GM19351 (cell line): Measurements from ENCODE around the gene LGALS3BP.
"Not testable (repeated sequence)": the region's sequence is repeated elsewhere in the genome, so short reads cannot be mapped to it uniquely, and the experiment has no call there.

Source experiments
- ATAC-seq: cut with Tn5 transposase; IDR thresholded peaks from one replicate; pipeline ENCODE4 v1.9.1; 2021; ENCODE audit warnings: mild to moderate bottlenecking, moderate library complexity; ENCODE audit not compliant: unreplicated experiment

LGALS3BP gene

DNA sequence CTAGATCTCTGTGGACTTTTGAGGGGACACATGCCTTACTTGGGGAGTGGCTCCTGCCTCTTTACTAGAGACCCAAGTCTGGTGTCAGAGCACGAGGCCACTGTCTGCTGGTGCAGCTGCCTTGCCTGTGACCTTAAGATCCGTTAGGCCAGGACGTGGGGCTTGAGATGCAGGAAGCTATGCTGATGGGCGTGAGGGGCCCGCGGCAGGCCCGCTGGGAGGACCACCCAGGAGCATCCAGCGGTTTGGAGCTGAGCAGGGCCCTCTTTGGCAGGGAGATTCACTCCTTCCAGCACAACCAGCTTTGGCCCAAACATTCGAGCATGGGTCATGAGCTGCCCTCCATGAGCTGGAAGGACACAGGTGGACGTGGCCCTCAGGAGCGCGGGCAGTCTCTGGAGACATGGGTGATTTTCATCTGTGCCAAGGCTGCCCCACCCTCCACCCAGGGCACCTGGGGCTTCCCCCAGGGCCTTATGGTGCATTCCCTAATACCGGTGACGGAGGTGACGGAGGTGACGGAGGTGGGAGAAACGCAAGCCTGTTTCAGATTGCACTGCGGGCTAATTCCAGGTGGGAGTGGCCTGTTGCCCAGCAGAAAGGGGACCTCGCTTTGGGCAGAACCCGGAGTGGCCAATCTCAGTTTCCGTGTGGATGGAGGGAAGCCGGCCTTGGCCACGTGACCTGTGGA lies 12.7 kb downstream of the LGALS3BP start:
- ATAC-seq, result no peak

DNA sequence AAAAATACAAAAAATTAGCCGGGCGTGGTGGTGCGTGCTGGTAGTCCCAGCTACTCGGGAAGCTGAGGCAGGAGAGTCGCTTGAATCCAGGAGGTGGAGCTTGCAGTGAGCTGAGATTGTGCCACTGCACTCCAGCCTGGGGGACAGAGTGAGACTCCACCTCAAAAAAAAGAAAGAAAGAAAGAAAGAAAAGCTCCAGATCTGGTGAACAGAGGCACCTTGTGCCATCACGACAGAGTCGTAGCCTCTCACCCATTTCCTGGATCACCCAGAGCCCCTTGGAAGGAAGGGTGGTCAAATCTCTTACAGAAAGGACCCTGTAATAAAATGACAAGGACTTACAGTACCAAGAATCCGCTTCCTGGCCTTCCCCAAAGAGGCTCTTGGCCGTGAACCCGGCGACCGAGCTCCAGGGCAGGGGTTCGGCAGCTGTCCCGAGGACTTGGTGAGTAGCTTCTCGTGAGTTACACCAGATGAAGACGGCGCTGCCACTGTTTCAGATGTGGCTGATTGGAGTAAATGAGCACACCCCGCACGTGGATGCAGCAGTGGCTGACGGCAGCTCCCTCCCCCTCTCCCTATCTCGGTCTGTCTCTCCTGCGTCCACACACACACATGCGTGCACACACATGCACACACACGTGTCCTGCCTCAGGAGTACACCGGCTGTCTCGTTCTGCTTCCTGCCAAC lies 13.5 kb downstream of the LGALS3BP start:
- ATAC-seq, result no peak

DNA sequence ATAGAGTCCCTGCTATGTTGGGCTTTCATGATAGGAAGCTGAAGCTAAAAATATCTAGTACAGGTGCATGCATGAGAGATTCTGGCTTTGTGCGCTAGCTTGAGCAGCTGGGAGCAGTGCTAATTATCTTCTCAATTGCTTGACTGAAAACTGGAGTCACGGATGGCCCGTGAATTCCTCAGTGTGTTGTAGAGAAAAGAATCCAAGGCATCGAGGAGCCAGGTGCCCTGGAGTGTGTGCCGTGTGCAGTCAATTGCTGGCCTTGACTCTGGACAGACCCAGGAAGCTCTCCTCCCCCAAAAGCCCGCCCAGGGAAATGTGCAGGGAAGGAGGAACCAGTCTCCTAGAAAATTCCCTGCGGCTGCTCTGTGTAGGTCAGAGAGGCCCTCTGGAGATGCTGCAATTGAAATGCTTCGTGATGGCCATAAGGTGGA lies 14.2 kb downstream of the LGALS3BP start:
- ATAC-seq, result no peak

DNA sequence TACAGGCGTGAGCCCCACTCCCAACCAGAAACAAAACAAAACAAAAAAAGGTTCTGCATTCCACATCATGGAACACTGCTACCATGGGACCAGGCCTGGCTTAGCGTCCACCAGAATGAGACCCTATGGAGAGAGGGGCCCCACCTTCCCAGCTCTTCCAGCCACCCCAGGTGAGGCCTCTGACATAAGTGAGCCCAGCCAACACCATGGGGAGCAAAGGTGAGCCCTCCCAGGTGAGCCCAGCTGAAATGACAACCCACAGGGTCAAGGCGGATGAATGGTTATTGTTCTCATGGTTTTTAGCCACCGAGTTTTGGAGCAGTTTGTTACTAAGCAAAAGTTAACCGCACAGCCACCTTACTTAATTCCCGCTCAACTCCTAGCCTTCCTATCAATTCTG lies 16.3 kb downstream of the LGALS3BP start:
- ATAC-seq, result no peak

DNA sequence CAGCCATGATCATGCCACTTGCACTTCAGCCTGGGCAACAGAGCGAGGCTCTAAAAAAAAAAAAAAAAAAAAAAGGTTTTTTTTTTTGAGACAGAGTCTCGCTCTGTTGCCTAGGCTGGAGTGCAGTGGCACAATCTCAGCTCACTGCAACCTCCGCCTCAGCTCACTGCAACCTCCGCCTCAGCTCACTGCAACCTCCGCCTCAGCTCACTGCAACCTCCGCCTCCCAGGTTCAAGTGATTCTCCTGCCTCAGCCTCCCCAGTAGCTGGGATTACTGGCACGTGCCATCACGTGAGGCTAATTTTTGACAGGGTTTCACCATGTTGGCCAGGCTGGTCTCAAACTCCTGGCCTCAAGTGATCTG lies 16.8 kb downstream of the LGALS3BP start:
- ATAC-seq, result not testable (repeated sequence)

DNA sequence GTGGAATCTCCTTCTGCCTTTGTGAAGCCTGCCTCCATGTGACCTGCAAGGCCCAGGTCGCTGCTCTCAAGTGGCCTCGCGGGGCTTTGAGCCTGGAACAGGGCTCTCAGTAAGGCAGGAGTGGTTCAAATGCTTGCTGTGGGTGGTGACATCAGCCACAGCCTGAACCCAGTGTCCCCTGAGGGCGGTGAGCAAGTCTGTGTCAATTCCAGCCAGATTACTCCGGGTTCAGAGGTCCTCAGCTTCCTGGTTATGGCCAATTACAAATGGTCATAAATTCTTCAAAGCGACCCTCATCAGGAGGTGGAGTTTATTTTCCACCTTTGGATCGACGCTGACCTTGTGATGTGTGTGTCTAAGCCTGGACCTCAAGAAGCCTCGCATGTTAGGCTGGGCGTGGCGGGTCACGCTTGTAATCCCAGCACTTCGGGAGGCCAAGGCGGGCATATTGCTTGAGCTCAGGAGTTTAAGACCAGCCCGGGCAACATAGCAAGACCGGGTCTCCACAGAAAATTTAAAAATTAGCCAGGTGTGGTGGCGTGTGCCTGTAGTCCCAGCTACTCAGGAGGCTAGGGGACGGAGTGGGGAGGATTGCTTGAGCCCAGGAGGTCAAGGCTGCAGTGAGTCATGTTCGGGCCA lies 17.3 kb downstream of the LGALS3BP start:
- ATAC-seq, result no peak

DNA sequence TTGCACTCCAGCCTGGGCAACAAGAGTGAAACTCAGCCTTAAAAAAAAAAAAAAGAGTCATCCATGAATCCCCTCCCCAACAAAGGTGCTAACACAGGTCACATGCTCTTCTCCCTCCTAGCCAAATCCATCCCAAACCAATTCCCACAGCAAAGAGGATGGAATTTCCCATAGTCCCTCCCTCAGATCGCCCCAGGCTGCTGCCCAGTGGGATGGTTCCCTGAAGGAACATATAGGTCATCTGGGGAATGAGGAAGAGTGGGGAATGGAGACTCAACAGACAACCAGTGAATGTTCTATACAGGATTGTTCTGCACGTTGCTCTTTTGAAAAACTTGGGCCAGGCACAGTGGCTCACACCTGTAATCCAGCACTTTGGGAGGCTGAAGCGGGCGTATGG lies 18.2 kb downstream of the LGALS3BP start:
- ATAC-seq, result no peak

DNA sequence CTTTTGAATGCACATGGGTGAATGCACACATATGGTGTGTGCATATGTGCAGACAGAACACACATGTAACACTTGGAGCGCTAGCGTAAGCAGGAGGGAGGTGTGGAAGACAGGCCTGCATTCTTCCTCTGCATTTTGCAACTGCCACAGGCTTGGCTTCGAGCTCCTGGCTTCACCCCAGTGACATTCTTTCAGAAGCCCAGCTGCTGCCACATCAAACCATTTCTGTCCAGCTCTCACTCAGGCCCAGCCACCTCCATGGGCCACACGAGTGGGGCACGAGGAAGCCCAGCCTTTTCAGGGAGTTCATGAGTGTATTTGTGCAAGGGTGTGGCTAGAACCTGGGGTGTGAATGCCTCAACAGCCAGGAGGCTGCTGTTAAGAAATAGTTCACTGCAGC lies 18.8 kb downstream of the LGALS3BP start:
- no peak for ATAC-seq

DNA sequence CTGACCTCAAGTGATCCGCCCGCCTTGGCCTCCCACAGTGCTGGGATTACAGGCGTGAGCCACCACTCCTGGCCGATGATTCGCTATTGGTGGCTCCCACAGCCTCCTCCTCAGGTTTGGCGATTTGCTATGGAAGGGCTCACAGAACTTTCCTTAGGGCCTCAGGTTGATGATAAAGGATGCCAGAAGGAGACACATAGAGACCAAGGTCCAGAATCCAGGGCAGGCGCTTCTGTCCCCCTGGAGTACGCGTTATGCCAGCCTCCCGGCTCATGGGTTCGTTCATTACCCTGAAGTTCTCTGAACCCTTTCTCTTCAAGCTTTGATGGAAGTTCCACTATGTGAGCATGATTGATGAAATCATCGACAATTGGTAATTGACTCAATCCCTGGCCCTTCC lies 19.9 kb downstream of the LGALS3BP start:
- ATAC-seq, result no peak

DNA sequence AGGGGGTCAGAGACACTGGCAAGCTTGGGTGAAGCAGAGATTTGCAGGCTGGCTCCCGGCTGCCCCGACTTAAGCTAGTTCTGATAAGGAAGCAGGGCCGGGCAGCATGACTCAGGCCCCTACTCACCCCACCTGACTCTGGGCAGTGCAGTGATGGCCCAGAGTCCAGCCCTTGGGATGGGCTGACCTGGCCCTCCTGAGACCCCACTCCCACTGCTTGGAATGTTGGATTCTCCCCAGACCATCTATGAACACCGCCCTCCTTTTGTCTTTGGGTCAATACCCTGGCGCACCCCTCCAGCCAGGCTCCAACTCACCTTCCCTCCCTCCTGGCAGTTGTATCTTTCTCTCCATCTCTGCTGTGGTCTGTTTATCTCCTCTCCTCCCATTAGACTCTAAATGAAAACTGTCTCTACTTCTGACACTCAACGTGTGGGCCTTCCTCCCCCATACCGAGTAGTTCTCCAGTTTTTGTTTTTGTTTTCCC lies 21.0 kb downstream of the LGALS3BP start:
- ATAC-seq, result no peak

DNA sequence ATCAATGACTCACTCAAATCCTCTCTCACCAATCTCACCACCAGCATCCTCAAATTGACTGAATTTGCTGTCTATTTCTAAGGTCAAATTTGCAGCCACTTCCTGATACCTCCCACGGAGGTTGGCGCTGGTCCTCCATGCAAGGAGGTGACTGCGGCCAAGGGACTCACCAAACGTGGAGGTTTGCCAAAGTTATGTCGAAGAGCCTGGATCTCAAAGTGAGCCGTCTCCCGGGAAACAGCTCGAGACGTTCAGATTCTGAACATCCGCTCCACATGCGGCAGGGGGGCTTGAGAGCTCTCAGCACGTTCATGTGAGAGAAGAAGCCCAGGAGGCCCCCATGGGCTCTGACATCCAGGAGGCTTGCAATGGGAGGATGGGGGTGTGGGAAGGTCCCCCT lies 22.6 kb downstream of the LGALS3BP start:
- ATAC-seq, result no peak

DNA sequence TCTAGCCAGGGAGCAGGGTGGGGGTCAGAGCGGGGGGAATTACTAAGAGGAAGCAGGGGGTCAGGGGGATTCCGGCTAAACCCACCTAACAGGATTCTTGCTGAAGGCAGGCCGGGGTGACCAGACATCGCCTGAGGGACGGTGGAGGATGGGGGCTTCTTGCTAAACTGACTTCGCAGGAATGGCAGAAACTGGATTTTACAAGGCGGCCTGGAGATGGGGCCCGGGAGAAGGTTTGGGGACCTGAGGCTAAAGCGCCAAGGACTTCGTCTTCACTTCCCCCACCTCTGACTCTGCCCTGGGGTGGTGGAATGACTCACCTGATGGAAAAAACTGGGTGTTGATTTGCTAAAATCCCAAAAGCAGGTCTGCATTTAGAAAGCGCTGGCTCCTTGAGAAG lies 23.5 kb downstream of the LGALS3BP start:
- no peak for ATAC-seq

DNA sequence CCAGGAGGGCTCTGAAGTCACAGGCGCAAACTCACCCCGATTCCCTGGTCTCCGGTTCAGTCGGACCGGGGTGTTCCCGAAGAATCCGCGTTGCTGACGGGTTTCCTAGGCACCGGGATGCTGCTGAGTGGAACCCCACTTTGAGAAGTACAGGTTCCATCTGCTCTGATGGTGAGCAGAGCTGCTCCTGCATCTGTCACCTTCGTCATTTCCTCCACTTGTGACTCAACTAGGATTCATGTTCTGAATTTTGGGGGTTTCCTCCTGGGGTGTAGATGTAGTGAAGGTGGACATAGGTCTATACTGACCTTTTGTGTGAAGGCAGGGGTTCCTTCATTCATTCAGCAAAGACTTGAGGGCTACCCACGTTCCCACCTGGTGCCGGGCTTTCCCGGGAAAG lies 25.0 kb downstream of the LGALS3BP start:
- ATAC-seq, result no peak

DNA sequence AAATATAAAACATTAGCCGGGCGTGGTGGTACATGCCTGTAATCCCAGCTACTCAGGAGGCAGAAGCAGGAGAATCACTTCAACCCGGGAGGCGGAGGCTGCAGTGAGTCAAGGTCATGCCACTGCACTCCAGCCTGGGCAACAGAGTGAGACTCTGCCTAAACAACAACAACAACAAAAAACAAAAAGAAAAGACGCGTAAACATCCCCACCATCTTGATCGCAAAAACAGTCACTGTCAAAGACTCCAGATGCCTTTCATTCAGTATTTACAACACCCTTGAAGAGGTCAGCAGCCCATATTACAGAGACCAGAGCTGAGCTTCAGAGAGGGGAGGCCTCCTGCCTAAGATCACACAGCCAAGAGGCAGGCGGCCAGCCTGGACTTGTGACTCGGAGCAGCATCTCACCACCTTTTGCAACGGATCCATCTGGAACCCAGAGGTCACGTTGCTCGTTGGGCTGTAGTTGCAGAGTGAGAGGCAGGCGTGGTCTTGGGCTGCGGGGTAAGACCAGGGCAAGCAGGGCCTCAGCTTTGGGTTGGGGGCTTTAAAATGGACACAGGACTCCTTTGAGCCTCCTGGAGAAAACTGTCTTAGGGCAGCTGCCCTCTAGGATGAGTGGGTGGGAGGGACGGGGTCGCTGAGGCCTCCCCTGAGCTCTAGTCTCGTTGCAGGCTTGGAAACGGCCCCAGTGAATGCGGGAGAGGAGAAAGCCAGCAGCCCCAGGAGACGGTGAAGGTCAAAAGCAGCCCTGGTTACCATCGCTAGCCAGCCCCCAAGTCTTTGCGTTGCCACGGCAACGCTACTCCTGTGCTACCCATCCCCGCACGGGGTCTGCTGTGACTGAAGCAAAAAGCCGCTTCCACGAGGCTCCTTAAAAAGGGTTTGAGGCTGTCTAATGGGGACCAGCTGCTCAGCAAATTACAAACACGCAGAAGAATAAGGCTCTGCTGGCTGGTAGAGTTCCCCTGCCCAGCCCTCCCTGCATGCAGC lies 26.1 kb downstream of the LGALS3BP start:
- ATAC-seq, result no peak

DNA sequence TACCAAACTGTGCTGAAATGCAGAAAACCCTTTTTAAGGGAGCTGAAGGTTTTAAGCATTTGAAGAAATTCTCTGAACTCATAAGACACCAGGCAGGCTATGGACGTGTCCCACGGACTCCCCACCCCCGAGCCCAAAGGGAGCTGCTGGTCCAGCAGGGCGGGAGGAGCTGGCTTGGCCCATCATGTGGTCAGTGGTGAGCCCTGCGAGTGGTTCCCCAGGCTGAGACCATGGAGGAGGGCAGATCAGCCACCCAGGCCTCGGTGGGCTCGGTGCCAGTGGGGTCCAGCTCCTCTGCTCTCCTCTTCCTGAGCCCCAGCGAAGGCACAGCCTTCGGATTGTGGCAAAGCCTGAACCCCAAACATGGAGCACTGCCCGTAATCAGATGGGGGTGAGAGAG lies 27.0 kb downstream of the LGALS3BP start:
- ATAC-seq, result no peak

DNA sequence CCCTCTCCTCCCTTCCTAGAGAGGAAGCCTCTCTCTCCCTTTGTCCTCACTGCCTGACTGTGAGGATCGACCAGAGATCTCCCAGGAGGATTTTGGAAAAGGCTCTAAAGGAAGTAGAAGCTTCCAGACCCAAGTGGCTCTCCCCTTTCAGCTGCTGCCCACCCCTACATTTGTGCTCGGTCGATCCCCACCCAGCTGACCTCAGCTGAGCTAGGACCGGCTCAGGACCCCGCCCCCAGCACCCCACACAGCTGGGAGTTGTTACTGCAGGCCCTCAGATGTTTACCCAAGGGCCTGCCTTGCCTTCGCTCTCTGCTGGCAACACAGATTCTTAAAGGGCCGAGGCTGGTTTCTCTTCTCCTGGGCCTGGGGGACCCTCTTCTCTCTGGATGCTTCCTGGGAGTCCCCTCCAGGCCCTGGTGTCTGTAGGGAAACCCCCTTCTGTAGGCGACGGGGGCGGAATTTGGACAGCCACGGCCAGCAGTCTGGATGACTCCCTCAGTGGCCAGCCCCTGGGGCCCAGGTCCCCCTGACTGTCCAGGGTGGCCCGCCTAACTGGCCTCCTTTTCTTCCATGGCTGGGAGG lies 27.7 kb downstream of the LGALS3BP start:
- no peak for ATAC-seq

DNA sequence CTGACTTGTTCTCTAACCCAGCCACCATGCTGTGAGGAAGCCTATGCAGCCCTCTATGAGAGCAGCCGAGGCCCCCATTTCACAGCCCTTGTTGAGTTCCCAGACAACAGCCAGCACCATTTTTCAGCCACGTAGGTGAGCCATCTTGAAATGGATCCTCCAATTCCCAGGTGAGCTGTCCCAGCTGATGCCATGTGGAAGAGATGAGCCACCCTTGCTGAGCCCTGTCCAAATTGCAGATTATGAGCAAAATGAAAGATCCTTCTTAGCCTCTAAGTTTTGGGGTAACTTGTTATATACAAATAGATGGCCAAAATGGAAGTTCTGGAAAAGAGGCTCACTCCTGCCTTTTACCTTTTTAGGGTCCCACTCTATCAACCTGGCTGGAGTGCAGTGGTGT lies 28.9 kb downstream of the LGALS3BP start:
- no peak for ATAC-seq

DNA sequence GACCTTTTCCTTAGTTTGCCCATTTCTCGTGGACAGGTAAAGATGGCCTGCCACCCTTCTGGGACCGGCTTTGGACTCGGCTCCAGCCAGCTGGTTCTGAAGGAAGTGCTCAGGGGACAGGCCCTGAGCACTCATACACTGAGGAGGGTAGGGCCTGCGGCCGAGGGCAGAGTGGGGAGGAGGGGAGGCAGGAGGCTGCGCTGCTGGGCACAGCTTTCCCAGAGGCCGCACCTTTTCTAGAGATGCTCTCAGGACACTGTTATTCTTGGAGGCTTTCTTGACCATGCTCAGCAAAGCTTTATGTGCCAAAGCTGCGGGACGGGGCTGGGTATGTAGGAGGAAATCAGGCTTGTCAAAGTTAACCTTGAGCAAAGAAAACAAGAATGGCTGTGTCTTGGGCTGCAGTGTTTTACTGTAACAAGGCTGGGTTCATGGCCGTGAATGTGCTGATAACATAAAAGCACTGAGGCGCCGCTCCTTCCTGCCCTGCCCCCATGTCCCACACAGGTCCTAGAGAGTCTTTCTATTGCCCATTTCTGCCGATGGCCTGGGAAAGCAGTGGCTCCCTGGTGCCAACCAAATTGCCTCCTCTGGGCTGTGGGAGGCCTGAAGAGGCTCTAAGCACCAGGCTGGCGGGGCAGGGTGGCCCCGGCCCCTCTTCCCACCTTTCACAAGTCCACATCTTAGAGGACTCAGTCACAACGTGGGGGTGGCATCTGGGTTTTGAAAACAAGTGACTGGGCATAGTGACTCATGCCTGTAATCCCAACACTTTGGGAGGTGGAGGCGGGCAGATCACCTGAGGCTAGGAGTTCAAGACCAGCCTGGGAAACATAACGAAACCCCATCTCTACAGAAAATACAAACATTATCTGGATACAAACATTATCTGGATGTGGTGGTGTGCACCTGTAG lies 32.2 kb downstream of the LGALS3BP start:
- no peak for ATAC-seq

DNA sequence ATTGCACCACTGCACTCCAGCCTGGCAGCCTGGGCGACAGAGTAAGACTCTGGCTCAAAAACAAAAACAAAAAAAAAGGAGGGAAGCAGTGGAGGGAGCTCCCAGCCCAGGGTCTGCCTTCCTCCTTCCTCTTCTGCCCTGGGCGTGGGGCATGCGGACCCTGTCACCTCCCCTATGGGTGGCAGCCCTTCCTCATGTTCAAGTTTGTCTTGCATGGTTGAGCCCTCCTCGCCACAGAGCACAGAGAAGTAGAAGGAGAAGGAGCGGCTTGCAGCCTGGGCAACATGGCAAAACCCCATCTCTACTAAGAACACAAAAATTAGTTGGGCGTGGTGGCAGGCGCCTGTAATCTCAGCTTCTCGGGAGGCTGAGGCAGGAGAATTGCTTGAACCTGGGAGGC lies 33.1 kb downstream of the LGALS3BP start:
- ATAC-seq, result no peak

DNA sequence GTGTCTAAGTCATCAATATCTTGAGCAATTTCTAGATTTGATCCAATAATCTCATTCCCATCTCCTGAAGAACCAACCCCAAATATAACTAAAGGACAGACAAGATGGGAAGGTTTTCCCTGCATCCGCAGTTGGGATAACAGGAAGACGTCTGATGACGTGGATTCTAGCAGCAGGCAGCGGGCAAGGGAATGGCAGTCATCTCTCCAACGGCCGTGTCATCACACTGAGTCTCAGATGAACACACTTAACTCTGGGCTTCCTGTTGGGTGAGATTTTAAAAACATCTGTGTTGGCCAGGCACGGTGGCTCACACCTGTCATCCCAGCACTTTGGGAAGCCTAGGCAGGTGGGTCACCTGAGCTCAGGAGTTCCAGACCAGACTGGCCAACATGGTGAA lies 33.6 kb downstream of the LGALS3BP start:
- no peak for ATAC-seq
